CD4-positive, alpha-beta T cell treated with Interleukin-2 at 100 ng/mL for 4 hours (primary cell): Measurements from ENCODE around the gene GRM2.
A peak's percentile ranks its signal among the peaks of the same experiment; 100 is the strongest.

Experiments
- DNase-seq: peaks from one replicate; pipeline ENCODE4 v3.0.0-alpha.2; 2020; ENCODE audit warnings: low spot score

GRM2 gene

GRCh38 chr3:51705276-51706020 is 1.4 kb upstream of the GRM2 start:
- no peak for DNase-seq

- DNase-seq = no peak
Observed at GRCh38 chr3:51706021-51706485, 815 bp upstream of the GRM2 start.

GRCh38 chr3:51708216-51708845 is 1.5 kb downstream of the GRM2 start:
- no peak for DNase-seq

- DNase-seq = no peak
Observed at GRCh38 chr3:51709004-51709420, 2.1 kb downstream of the GRM2 start.

GRCh38 chr3:51709675-51710074 is 2.8 kb downstream of the GRM2 start:
- no peak for DNase-seq

- no peak for DNase-seq
Observed at GRCh38 chr3:51710631-51711351, 3.9 kb downstream of the GRM2 start.

GRCh38 chr3:51711352-51712037 is 4.6 kb downstream of the GRM2 start:
- DNase-seq = no peak

- DNase-seq = no peak
Observed at GRCh38 chr3:51712038-51712420, 5.2 kb downstream of the GRM2 start.

GRCh38 chr3:51712511-51712931 is 5.7 kb downstream of the GRM2 start:
- no peak for DNase-seq

- no peak for DNase-seq
Observed at GRCh38 chr3:51712963-51713362, 6.1 kb downstream of the GRM2 start.

GRCh38 chr3:51715231-51715976 is 8.5 kb downstream of the GRM2 start:
- no peak for DNase-seq

GRCh38 chr3:51715977-51716294 is 9.1 kb downstream of the GRM2 start:
- no peak for DNase-seq

GRCh38 chr3:51716805-51717204 is 9.9 kb downstream of the GRM2 start:
- no peak for DNase-seq

- DNase-seq = no peak
Observed at GRCh38 chr3:51717446-51717845, 10.6 kb downstream of the GRM2 start.

GRCh38 chr3:51717947-51718346 is 11.1 kb downstream of the GRM2 start:
- no peak for DNase-seq

- DNase-seq = peak; percentile 45
Observed at GRCh38 chr3:51718547-51719409, 11.9 kb downstream of the GRM2 start.

GRCh38 chr3:51719410-51720025 is 12.7 kb downstream of the GRM2 start:
- no peak for DNase-seq

- DNase-seq = no peak
Observed at GRCh38 chr3:51720292-51721061, 13.6 kb downstream of the GRM2 start.

- no peak for DNase-seq
Observed at GRCh38 chr3:51721062-51721745, 14.3 kb downstream of the GRM2 start.
